CD4-positive, alpha-beta T cell treated with Interleukin-10 for 1 hour (primary cell): ENCODE results near the gene SLC35E1.
"Not testable (repeated sequence)": the region's sequence is repeated elsewhere in the genome, so short reads cannot be mapped to it uniquely, and the experiment has no call there.

ENCODE experiments used
- DNase-seq: peaks from one replicate; pipeline ENCODE4 v3.0.0-alpha.2; 2020

Gene SLC35E1

GRCh38 chr19:16520074-16520973, 51.9 kb downstream of the SLC35E1 start:
- DNase-seq: no peak

DNA sequence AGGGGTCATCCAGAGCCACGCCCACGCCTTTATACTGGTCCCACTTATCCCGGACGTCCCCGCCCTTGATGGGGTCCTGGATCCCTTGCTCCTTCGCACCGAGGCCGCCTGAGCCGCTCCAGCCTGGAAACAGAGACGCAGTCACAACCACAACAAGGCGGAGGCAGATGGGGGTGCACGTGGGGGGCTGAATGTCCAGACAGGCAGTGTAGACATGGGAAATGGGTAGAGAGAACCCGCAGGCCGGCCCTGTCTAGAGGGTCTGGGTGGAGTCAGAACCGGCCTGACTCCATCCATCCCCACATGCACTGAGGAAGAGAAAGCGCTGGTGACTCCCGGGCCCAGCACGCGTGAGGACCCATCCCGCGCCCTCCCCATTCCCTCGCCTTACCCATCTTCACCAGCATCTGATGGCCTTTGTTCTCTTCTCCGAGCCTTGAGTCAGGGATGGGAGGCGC, 53.0 kb downstream of the SLC35E1 start:
- no peak for DNase-seq

DNA sequence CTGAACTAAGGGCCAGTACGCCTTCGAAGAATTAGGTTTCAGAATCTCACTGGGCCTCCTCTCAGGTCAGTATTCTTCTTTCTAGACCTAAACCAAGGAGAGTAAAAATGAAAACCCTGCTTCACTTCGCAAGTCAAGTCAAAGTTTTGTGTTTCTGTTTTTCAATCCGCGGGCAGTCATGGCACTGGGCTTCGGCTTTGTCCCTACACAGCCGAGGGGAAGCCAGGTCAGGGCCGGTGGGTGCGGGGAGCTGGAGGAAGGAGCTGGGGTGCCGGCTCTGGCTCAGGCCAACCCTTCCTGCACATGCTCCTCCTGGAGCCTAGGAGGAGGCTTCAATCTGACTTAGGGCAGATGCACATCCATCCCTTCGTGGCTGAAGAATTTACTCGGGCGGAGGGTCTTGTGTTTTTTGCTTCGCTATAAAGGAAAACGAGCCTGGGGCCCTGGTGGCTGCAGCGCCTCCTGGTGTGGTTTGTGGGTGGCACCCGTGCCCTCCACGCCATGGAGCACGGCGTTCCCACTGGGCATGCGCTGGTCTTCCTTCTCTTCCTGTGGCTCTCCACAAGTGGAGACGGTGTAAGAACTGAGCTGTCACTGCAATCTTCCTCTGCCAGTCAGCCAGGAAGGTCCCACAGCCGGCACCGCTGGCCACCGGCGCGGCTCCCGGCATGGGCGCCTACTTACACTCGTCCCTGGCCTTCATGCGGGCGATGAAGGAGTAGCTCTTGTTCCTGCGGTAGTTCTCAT, 53.6 kb downstream of the SLC35E1 start:
- no peak for DNase-seq

- DNase-seq: no peak
Observed at GRCh38 chr19:16518061-16518460, 54.2 kb downstream of the SLC35E1 start.

DNA sequence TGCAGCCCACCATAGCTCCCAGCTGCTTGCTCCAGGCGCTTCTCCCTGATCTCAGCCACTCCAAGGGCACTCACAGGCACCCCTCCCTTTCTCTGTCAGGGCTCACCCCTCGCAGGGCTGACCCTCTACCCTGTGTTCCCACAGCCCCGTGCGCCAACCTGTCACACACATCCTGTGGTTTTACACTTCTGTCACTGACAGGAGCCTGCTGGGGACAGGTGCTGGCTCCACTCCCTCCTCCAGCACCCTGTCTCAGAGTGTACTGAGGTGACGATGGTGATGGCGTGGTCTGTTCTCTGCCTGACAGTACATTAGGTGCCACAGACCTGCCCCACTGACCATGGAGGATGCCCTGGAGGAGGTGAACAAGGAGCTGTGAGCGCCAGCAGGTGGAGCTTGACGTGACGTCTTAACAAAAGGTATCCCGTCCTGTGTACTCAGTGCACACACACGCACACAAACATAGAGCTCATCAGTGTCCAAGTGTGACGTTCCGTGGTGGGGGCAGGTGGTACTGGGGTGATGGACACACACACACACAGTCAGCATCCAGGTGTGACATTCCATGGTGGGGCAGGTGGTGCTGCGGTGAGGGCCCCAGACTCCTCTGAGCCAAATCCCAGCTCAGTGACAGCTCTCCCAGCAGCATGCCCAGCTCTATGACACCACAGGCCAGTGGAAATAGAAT, 55.1 kb downstream of the SLC35E1 start:
- no peak for DNase-seq

GRCh38 chr19:16516381-16516780, 55.8 kb downstream of the SLC35E1 start:
- no peak for DNase-seq

GRCh38 chr19:16514383-16515019, 57.7 kb downstream of the SLC35E1 start:
- no peak for DNase-seq

DNA sequence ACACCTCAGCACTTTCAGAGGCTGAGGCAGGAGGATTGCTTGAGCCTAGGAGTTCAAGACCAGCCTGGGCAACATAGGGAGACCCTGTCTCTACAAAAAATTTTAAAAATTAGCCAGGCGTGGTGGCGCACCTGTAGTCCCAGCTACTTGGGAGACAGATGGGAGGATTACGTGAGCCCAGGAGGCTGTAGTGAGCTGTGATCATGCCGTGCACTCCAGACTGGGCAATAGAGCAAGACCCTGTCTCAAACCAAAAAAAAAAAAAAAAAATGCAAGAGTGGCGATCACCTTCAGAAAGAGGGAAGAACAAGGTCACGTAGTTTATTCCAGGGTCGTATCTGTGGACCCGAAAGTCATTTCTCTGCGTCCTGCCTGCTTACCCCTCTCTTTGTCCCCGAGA, 59.6 kb downstream of the SLC35E1 start:
- not testable (repeated sequence) for DNase-seq

DNA sequence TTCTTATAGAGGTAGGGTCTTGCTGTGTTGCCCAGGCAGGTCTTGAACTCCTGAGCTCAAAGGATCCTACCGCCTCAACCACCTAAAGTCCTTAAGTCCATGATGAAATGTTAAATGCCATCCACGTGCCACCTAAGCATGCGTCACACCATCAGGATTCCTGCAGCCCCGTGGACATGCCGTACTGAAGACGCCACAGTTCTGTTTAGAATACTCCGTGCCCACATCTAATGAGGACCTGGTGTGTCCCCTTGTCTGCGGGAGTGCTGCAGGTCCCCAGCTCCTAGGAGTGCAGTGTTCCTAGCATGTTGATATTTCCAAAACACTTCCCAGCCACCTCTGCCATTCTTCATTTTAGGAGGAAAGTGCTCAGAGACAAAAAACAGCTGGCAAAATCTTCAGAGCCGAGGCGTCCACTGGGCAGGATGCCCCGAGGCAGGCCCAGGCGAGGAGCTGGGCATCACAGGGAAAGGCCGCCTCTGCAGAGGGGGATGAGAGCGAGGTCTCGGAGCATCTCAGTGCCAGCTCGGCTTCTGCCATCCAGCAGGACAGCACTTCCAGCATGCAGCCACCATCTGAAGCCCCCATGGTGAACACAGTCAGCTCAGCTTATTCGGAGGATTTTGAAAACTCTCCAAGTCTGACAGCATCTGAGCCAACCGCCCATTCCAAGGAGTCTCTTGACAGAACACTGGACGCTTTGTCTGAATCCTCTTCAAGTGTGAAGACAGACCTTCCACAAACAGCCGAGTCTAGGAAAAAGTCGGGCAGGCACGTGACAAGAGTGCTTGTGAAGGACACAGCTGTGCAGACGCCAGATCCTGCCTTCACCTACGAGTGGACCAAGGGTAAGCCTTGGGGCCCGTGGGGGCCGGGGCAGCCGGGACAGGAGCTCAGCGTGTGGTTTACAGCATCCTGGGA, 62.8 kb downstream of the SLC35E1 start:
- DNase-seq: no peak

GRCh38 chr19:16508546-16508945, 63.7 kb downstream of the SLC35E1 start:
- DNase-seq: no peak

- no peak for DNase-seq
Observed at GRCh38 chr19:16506961-16507360, 65.3 kb downstream of the SLC35E1 start.

DNA sequence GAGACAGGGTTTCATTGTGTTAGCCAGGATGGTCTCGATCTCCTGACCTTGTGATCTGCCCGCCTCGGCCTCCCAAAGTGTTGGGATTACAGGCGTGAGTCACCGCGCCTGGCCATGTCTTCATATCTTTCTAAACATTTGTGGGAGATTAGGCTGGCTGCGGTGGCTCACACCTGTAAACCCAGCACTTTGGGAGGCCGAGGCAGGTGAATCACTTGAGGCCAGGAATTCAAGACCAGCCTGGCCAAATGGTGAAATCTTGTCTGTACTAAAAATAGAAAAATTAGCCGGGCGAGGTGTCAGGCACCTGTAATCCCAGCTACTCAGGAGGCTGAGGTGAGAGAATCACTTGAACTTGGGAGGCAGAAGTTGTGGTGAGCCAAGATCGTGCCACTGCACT, 66.1 kb downstream of the SLC35E1 start:
- not testable (repeated sequence) for DNase-seq

- no peak for DNase-seq
Observed at GRCh38 chr19:16504271-16504670, 67.9 kb downstream of the SLC35E1 start.
